Kidney epithelial cell (primary cell): Measurements from ENCODE around the gene TRIM71. TPM values are rescaled to one million over a fixed set of nuclear protein-coding genes. Genes with fewer than 3 reads are reported as not detected.

ENCODE experiments used
- DNase-seq: peaks from one replicate; pipeline ENCODE4 v3.0.0-alpha.2; 2010; ENCODE audit warnings: low read depth
- H3K27me3 ChIP-seq: 2 replicates; pipeline ENCODE4 v1.6.0; 2011; ENCODE audit warnings: low read length; ENCODE audit not compliant: control insufficient read depth, insufficient read depth
- H3K36me3 ChIP-seq: 2 replicates; pipeline ENCODE4 v1.5.1; 2011; ENCODE audit warnings: low read length; ENCODE audit not compliant: control insufficient read depth, insufficient read depth
- H3K4me3 ChIP-seq: 2 replicates; pipeline ENCODE4 v1.5.1; 2011; ENCODE audit warnings: low read depth, mild to moderate bottlenecking, control low read depth, low read length
- CTCF ChIP-seq: IDR thresholded peaks from 2 replicates; pipeline ENCODE4 v1.5.1; 2011; ENCODE audit warnings: mild to moderate bottlenecking, moderate library complexity, low read length, control low read depth, inconsistent platforms; ENCODE audit not compliant: insufficient read depth, poor library complexity, severe bottlenecking
- total RNA-seq: library from RNA; depleted of rRNA; stranded (reverse); fragments of >200 nt; gene quantifications from 2 replicates; pipeline ENCODE4 v1.2.3, GENCODE V29; 2015

Gene TRIM71
- total RNA-seq, 1 donor from 2014 or later, result 2.4 TPM

DNA sequence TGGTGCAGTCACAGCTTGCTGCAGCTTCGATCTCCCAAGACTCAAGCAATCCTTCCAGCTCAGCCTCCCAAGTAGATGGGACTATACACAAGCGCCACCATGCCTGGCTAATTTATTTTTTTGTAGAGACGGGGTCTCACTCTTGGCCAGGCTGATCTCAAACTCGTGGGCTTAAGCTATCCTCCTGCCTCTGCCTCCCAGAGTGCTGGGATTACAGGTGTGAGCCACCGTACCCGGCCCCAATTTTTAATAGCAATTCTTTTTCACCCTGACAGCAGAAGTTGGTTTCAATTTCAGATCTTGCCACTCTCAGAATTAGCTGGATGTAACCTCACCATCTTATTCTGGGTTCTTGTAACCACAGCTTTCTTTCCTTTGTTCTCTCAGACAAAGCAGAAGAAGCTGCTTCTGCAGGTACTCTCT lies 64.8 kb downstream of the TRIM71 start:
- Histone ChIP-seq H3K4me3 (no peak overlapping the region), H3K27me3 (no peaks in the 10 kb centered on the region), H3K36me3 (no peaks in the 10 kb centered on the region)
- no peak for TF ChIP-seq CTCF
- DNase-seq, result no peak

DNA sequence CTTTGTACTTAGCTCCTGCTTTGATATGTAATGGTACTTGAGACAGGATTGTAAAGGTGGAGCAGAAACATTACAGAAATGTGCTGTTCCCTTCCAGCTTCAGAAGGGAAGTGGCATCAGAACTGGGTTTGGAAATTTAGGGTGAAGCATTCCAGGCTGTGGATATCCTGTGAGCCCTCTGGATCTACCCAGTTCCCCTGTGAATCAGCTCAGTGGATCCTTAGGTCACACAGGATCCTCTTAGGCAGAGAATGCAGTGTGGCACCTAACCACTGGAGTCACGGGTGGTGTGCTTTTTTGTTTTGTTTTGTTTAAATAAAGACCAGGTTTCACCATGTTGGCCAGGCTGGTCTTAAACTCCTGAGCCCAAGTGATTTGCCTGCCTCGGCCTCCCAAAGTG lies 66.0 kb downstream of the TRIM71 start:
- no peak for DNase-seq
- no peaks in the 10 kb centered on the region for H3K27me3 ChIP-seq
- no peak overlapping the region for H3K4me3 ChIP-seq
- no peak for TF ChIP-seq CTCF
- no peaks in the 10 kb centered on the region for H3K36me3 ChIP-seq

DNA sequence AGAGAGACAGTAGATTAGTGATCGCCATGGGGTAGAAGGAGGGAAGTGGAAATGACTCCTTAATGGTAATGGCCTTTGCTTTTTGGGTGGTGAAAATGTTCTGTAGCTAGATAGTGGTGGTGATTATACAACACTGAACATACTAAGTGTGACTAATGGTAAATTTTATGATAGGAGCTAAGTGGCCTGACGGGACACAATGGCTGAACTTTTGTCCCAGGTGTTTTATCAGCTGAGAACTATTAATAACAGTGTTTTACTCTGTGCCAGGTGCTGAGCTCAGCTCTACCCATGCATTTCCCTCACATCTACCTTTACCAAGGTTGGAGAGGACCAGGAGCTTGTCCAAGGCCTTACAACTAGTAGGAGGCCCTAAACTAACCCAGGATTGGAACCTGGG lies 66.8 kb downstream of the TRIM71 start:
- no peak for TF ChIP-seq CTCF
- Histone ChIP-seq H3K36me3 (no peaks in the 10 kb centered on the region), H3K4me3 (no peak overlapping the region), H3K27me3 (no peaks in the 10 kb centered on the region)
- no peak for DNase-seq

GRCh38 chr3:32885283-32885901 lies 67.6 kb downstream of the TRIM71 start:
- no peak for TF ChIP-seq CTCF
- no peak overlapping the region for H3K4me3 ChIP-seq
- no peak for DNase-seq
- no peaks in the 10 kb centered on the region for H3K36me3 ChIP-seq
- H3K27me3 ChIP-seq, result no peaks in the 10 kb centered on the region

DNA sequence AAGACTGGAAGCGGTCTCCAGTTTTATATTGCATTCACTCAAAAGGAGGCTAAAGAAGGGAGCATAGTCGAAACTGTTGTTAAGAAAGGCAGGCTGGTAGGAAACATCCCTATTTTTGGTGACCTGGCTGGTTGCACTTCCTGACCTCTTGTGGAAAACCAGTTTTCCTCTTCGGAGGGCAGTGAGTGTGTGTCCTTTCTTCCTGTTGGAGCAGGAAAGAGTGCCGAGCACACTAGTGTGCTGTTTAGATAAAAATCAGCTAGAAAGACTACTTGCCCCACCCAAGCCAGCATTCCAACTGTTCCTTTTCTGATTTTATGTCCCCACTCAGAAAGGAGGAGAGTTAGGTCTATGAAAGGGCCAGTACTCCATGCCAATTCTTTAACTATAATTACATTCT lies 68.5 kb downstream of the TRIM71 start:
- no peaks in the 10 kb centered on the region for H3K27me3 ChIP-seq
- no peak for DNase-seq
- no peaks in the 10 kb centered on the region for H3K36me3 ChIP-seq
- no peak overlapping the region for H3K4me3 ChIP-seq
- no peak for TF ChIP-seq CTCF

DNA sequence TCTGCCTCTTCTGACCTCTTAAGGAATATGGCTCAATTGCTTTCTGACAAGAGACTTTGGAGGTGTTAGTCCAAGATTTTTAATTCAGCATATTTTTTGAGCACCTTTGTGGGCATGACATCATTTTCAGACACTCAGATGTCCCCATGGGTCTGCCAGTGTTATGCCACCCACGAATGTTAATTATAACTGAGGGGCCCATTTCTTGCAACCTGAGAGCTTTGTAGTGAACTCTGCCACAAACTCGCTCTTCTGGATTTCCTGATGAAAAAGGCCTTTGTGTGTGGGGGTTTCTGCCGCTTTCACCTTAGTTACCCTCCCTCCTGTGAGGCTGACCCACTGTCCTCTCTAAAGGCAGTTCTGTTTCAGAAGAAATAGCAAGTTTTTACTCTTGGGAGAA lies 69.1 kb downstream of the TRIM71 start:
- H3K36me3 ChIP-seq, result no peaks in the 10 kb centered on the region
- TF ChIP-seq CTCF, result no peak
- no peak overlapping the region for H3K4me3 ChIP-seq
- H3K27me3 ChIP-seq, result no peaks in the 10 kb centered on the region
- DNase-seq, result no peak
